Lower leg skin (tissue), 4 donors: Measurements from ENCODE around the gene PSD2. TPM values are rescaled to one million over a fixed set of nuclear protein-coding genes. Genes with fewer than 3 reads are reported as not detected.

Experiments
- DNase-seq, 2 donors: peaks; one replicate each; pipeline ENCODE4 v3.0.0-alpha.2; 2019; ENCODE audit warnings: low spot score in 2 of 2
- H3K4me3 ChIP-seq: fragments of 200-600 bp; sonication (generic); 2 replicates; pipeline ENCODE4 v1.5.1; 2017; ENCODE audit warnings: mild to moderate bottlenecking, low read depth; ENCODE audit not compliant: poor library complexity, severe bottlenecking
- CTCF ChIP-seq, 3 donors: fragments of 450-650 bp; IDR thresholded peaks; one replicate each; pipeline ENCODE4 v1.5.1; 2016; ENCODE audit warnings: antibody characterized with exemption in 3 of 3, mild to moderate bottlenecking in 3 of 3, moderate library complexity in 2 of 3
- POLR2A ChIP-seq, 2 donors: fragments of 450-650 bp; IDR thresholded peaks; one replicate each; pipeline ENCODE4 v1.6.1; 2016 to 2017; ENCODE audit warnings: antibody characterized with exemption in 2 of 2, mild to moderate bottlenecking in 1 of 2, moderate library complexity in 1 of 2
- WGBS, 2 donors: methylation state at CpG; one replicate each; pipeline ENCODE4 v1.1.5; 2018; 5-methylcytosine and 5-hydroxymethylcytosine counted together
- intact Hi-C: fragments of 100-400 bp; cut with DNase I; formaldehyde crosslinking; loops from one replicate; pipeline ENCODE4 v1.15.0; 2023; ENCODE audit warnings: low total_unique reads
- total RNA-seq, 4 donors: library from RNA; depleted of rRNA; stranded (reverse); fragments of >200 nt; gene quantifications; one replicate each; pipeline ENCODE4 v1.1.0, GENCODE V29; 2016

Gene PSD2
- total RNA-seq, 4 donors from 2014 or later, result 0.15 to 0.30 (median 0.16) TPM

- H3K4me3 ChIP-seq, result no peak overlapping the region
- 79 to 82% methylated on average over 6 of the region's 6 CpGs for WGBS, 2 donors
- no peak for TF ChIP-seq POLR2A (IDR thresholded peaks at IDR 0.05)
- intact Hi-C loops, result no loop called here
- DNase-seq, result no peak
These were observed 12.0 kb downstream of the PSD2 start for GRCh38 chr5:139807647-139808030.

- WGBS, 2 donors, result 43 to 49% methylated on average over 15 to 16 of the region's 19 CpGs
- H3K4me3 ChIP-seq, result no peak overlapping the region
- TF ChIP-seq POLR2A (IDR thresholded peaks at IDR 0.05) (no peak), CTCF (IDR thresholded peaks at IDR 0.05) (no peak)
- intact Hi-C loops, result no loop called here
- DNase-seq, result no peak
These were observed 13.1 kb downstream of the PSD2 start for GRCh38 chr5:139808481-139809330.

GRCh38 chr5:139809331-139809810 lies 13.8 kb downstream of the PSD2 start:
- H3K4me3 ChIP-seq, result no peak overlapping the region
- intact Hi-C loops, result no loop called here
- no peak for TF ChIP-seq POLR2A (IDR thresholded peaks at IDR 0.05)
- no peak for TF ChIP-seq CTCF (IDR thresholded peaks at IDR 0.05)
- WGBS, 2 donors, result 96 to 100% methylated on average over 1 to 11 of the region's 11 CpGs
- no peak for DNase-seq

- TF ChIP-seq CTCF (IDR thresholded peaks at IDR 0.05), result no peak
- 88 to 93% methylated on average over 8 of the region's 8 CpGs for WGBS, 2 donors
- DNase-seq, result no peak
- intact Hi-C loops, result no loop called here
- no peak overlapping the region for H3K4me3 ChIP-seq
These were observed 15.0 kb downstream of the PSD2 start for GRCh38 chr5:139810341-139811273.

- intact Hi-C loops, result no loop called here
- WGBS, 2 donors, result 37 to 69% methylated on average over 2 of the region's 2 CpGs
- H3K4me3 ChIP-seq, result no peak overlapping the region
- TF ChIP-seq POLR2A (IDR thresholded peaks at IDR 0.05), result no peak
- no peak for TF ChIP-seq CTCF (IDR thresholded peaks at IDR 0.05)
- DNase-seq, result no peak
These were observed 15.6 kb downstream of the PSD2 start for GRCh38 chr5:139811274-139811607.

- intact Hi-C loops, result no loop called here
- no peak for TF ChIP-seq CTCF (IDR thresholded peaks at IDR 0.05)
- DNase-seq, result no peak
- no peak overlapping the region for H3K4me3 ChIP-seq
- 85 to 91% methylated on average over 5 of the region's 5 CpGs for WGBS, 2 donors
These were observed 16.7 kb downstream of the PSD2 start for GRCh38 chr5:139812323-139812722.
